GM19099 (cell line): ENCODE results near the gene ADCYAP1R1.

Source experiments
- POLR2A ChIP-seq: IDR thresholded peaks from 3 replicates; pipeline ENCODE4 v1.6.1; 2011; ENCODE audit warnings: low read depth; ENCODE audit not compliant: insufficient read length; ENCODE audit errors: extremely low read depth

ADCYAP1R1 gene

GRCh38 chr7:31113660-31114059 lies 61.6 kb downstream of the ADCYAP1R1 start:
- TF ChIP-seq POLR2A = no peak

GRCh38 chr7:31114593-31115343 lies 62.7 kb downstream of the ADCYAP1R1 start:
- TF ChIP-seq POLR2A = no peak

GRCh38 chr7:31116615-31117014 lies 64.5 kb downstream of the ADCYAP1R1 start:
- TF ChIP-seq POLR2A = no peak

GRCh38 chr7:31119249-31119648 lies 67.1 kb downstream of the ADCYAP1R1 start:
- no peak for TF ChIP-seq POLR2A

- TF ChIP-seq POLR2A = no peak
Observed at GRCh38 chr7:31120800-31121513, 68.8 kb downstream of the ADCYAP1R1 start.

GRCh38 chr7:31121601-31122000 lies 69.5 kb downstream of the ADCYAP1R1 start:
- TF ChIP-seq POLR2A = no peak

GRCh38 chr7:31122649-31123058 lies 70.5 kb downstream of the ADCYAP1R1 start:
- no peak for TF ChIP-seq POLR2A

- TF ChIP-seq POLR2A = no peak
Observed at GRCh38 chr7:31123321-31123720, 71.2 kb downstream of the ADCYAP1R1 start.

GRCh38 chr7:31123726-31124125 lies 71.6 kb downstream of the ADCYAP1R1 start:
- no peak for TF ChIP-seq POLR2A

- no peak for TF ChIP-seq POLR2A
Observed at GRCh38 chr7:31125171-31125570, 73.1 kb downstream of the ADCYAP1R1 start.

- TF ChIP-seq POLR2A = no peak
Observed at GRCh38 chr7:31126976-31127375, 74.9 kb downstream of the ADCYAP1R1 start.

GRCh38 chr7:31129067-31129466 lies 77.0 kb downstream of the ADCYAP1R1 start:
- TF ChIP-seq POLR2A = no peak

- TF ChIP-seq POLR2A = no peak
Observed at GRCh38 chr7:31133497-31133896, 81.4 kb downstream of the ADCYAP1R1 start.

GRCh38 chr7:31134246-31135188 lies 82.4 kb downstream of the ADCYAP1R1 start:
- TF ChIP-seq POLR2A = no peak

- no peak for TF ChIP-seq POLR2A
Observed at GRCh38 chr7:31137234-31137633, 85.1 kb downstream of the ADCYAP1R1 start.

- TF ChIP-seq POLR2A = no peak
Observed at GRCh38 chr7:31145339-31145738, 93.2 kb downstream of the ADCYAP1R1 start.

- TF ChIP-seq POLR2A = no peak
Observed at GRCh38 chr7:31146030-31146429, 93.9 kb downstream of the ADCYAP1R1 start.
